OCI-LY7 (cell line): Measurements from ENCODE around the gene ZNF628. TPM values are rescaled to one million over a fixed set of nuclear protein-coding genes. Genes with fewer than 3 reads are reported as not detected.

Source experiments
- BruUV-seq: library from RNA; stranded (reverse); fragments of 400-500 nt; replicated peaks from 2 replicates; lab custom pipeline; 2021; lab: Mats Ljungman, UMichigan
- CTCF ChIA-PET: fragments of 300-600 bp; sonication (Branson Sonifier 250); formaldehyde crosslinking; loops from one replicate; lab custom pipeline; 2022; ENCODE audit warnings: antibody characterized with exemption; ENCODE audit not compliant: unreplicated experiment; lab: Charles Lee
- POLR2A ChIA-PET: fragments of 300-600 bp; sonication (Branson Sonifier 250); formaldehyde crosslinking; loops from one replicate; lab custom pipeline; 2022; ENCODE audit warnings: antibody characterized with exemption; lab: Charles Lee
- DNase-seq: peaks from one replicate; pipeline ENCODE4 v3.0.0-alpha.2; 2015; ENCODE audit warnings: low spot score
- H2AFZ ChIP-seq: fragments of 200-600 bp; sonication (generic), shearing (Covaris generic); 2 replicates; pipeline ENCODE4 v1.6.1; 2014; ENCODE audit warnings: mild to moderate bottlenecking, antibody characterized with exemption, low read length, moderate library complexity
- H3K27ac ChIP-seq: fragments of 200-600 bp; sonication (generic); 2 replicates; pipeline ENCODE4 v1.5.1; 2014; ENCODE audit warnings: mixed run types, low read depth, mild to moderate bottlenecking, moderate library complexity, low read length, inconsistent platforms; ENCODE audit not compliant: poor library complexity, severe bottlenecking
- H3K36me3 ChIP-seq: fragments of 200-600 bp; sonication (generic); 2 replicates; pipeline ENCODE4 v1.6.1; 2014; ENCODE audit warnings: mild to moderate bottlenecking, antibody characterized with exemption, low read length, moderate library complexity, mixed read lengths; ENCODE audit not compliant: insufficient read depth
- H3K4me1 ChIP-seq: fragments of 200-600 bp; sonication (generic); 2 replicates; pipeline ENCODE4 v1.5.1; 2014; ENCODE audit warnings: mild to moderate bottlenecking, low read length; ENCODE audit not compliant: insufficient read depth, poor library complexity, severe bottlenecking
- H3K4me2 ChIP-seq: fragments of 200-600 bp; sonication (generic); 2 replicates; pipeline ENCODE4 v1.6.1; 2014; ENCODE audit warnings: mild to moderate bottlenecking, low read length
- H3K4me3 ChIP-seq: fragments of 200-600 bp; sonication (generic); 2 replicates; pipeline ENCODE4 v1.5.1; 2014; ENCODE audit warnings: mild to moderate bottlenecking, low read depth, low read length; ENCODE audit not compliant: poor library complexity, severe bottlenecking
- H3K79me2 ChIP-seq: fragments of 200-600 bp; sonication (generic); 2 replicates; pipeline ENCODE4 v1.6.1; 2016; ENCODE audit warnings: low read depth, mild to moderate bottlenecking, low read length, moderate library complexity, mixed read lengths; ENCODE audit not compliant: insufficient read depth
- H3K9me2 ChIP-seq: fragments of 200-600 bp; sonication (generic); 2 replicates; pipeline ENCODE4 v1.6.1; 2016; ENCODE audit warnings: mild to moderate bottlenecking, low read length, mixed read lengths; ENCODE audit not compliant: insufficient read depth
- H3K9me3 ChIP-seq: fragments of 200-600 bp; sonication (generic); 2 replicates; pipeline ENCODE4 v1.6.1; 2014; ENCODE audit warnings: mild to moderate bottlenecking, mixed run types, low read length, mixed read lengths
- H4K20me1 ChIP-seq: fragments of 200-600 bp; sonication (generic); 2 replicates; pipeline ENCODE4 v1.6.1; 2014; ENCODE audit warnings: mild to moderate bottlenecking, antibody characterized with exemption, low read length, moderate library complexity, mixed read lengths; ENCODE audit not compliant: insufficient read depth
- CTCF ChIP-seq: fragments of 200-600 bp; sonication (generic); conservative IDR thresholded peaks from 2 replicates; pipeline ENCODE4 v1.5.1; 2014; ENCODE audit warnings: mild to moderate bottlenecking, antibody characterized with exemption, low read length, moderate library complexity, mixed read lengths
- EZH2phosphoT487 ChIP-seq: fragments of 200-600 bp; sonication (generic); IDR thresholded peaks from 2 replicates; pipeline ENCODE4 v1.6.1; 2018; ENCODE audit warnings: low read depth, borderline replicate concordance, mild to moderate bottlenecking, mixed run types, antibody characterized with exemption, low read length, moderate library complexity, mixed read lengths
- intact Hi-C: fragments of 100-400 bp; cut with micrococcal nuclease; formaldehyde crosslinking; loops from one replicate; pipeline ENCODE4 v1.10.0; 2022; ENCODE audit not compliant: unreplicated experiment
- total RNA-seq, 2 experiments: library from RNA; depleted of rRNA in 1 of 2; stranded (reverse); fragments of >200 nt in 1 of 2; shearing (Covaris generic) in 1 of 2; gene quantifications; 2 replicates each; pipeline ENCODE4 v1.2.3, GENCODE V29; 2014 to 2022

The ZNF628 gene
- total RNA-seq, 2 experiments from 2014 or later, result 5.2 to 10.6 TPM

- no peak overlapping the region for H2AFZ ChIP-seq
- no peak for DNase-seq
- POLR2A ChIA-PET, result interaction anchor here (0.6 kb wide), 1 partner anchor 14 kb away, joined by 5 read pairs; no protein-coding TSS in a partner anchor
- H3K9me3 ChIP-seq, result no peaks in the 10 kb centered on the region
- CTCF ChIA-PET, result no interaction called here
- H3K36me3 ChIP-seq, result no peaks in the 10 kb centered on the region; the same call in 1 of the 2 replicates
- no peak for TF ChIP-seq CTCF
- TF ChIP-seq EZH2phosphoT487, result no peak
- no peak overlapping the region for H3K27ac ChIP-seq
- peaks cover 13% of the 10 kb centered on the region; the same call in 1 of the 2 replicates for H3K79me2 ChIP-seq
- H4K20me1 ChIP-seq, result no peaks in the 10 kb centered on the region
- BruUV-seq, result no TSS peak
- intact Hi-C loops, result no loop called here
- no peaks in the 10 kb centered on the region for H3K9me2 ChIP-seq
- no peak overlapping the region for H3K4me2 ChIP-seq
- H3K4me3 ChIP-seq, result no peak overlapping the region
- peaks cover 42% of the 10 kb centered on the region for H3K4me1 ChIP-seq
Observed at GRCh38 chr19:55482156-55482961, 5.9 kb downstream of the ZNF628 start.

GRCh38 chr19:55482967-55483705 lies 6.7 kb downstream of the ZNF628 start:
- no peak overlapping the region for H3K27ac ChIP-seq
- no peaks in the 10 kb centered on the region for H3K9me3 ChIP-seq
- no peak overlapping the region for H3K4me3 ChIP-seq
- no peaks in the 10 kb centered on the region; the same call in 1 of the 2 replicates for H3K36me3 ChIP-seq
- ChIA-PET POLR2A (no interaction called here), CTCF (no interaction called here)
- BruUV-seq, result no TSS peak
- peaks cover 42% of the 10 kb centered on the region for H3K4me1 ChIP-seq
- H3K9me2 ChIP-seq, result no peaks in the 10 kb centered on the region
- TF ChIP-seq EZH2phosphoT487, result no peak
- no peak for TF ChIP-seq CTCF
- H3K79me2 ChIP-seq, result peaks cover 7% of the 10 kb centered on the region; the same call in 1 of the 2 replicates
- H4K20me1 ChIP-seq, result no peaks in the 10 kb centered on the region
- no peak for DNase-seq
- H2AFZ ChIP-seq, result no peak overlapping the region
- intact Hi-C loops, result no loop called here
- H3K4me2 ChIP-seq, result no peak overlapping the region
